HEK293 (cell line): ENCODE measurements around the gene OR5AK2.

Source experiments
- CTCF ChIP-seq: fragments of 450-650 bp; formaldehyde crosslinking; IDR thresholded peaks from 2 replicates; pipeline ENCODE4 v1.5.1; 2016; ENCODE audit warnings: missing biosample characterization, missing genetic modification characterization
- PRDM4 ChIP-seq: fragments of 450-650 bp; formaldehyde crosslinking; IDR thresholded peaks from 2 replicates; pipeline ENCODE4 v1.5.1; 2017; ENCODE audit warnings: missing biosample characterization, missing genetic modification characterization
- ZBTB11 ChIP-seq: fragments of 450-650 bp; formaldehyde crosslinking; conservative IDR thresholded peaks from 2 replicates; pipeline ENCODE4 v1.5.1; 2016; ENCODE audit warnings: low read depth, missing biosample characterization, missing genetic modification characterization
- ZNF16 ChIP-seq: fragments of 450-650 bp; formaldehyde crosslinking; IDR thresholded peaks from 2 replicates; pipeline ENCODE4 v1.5.1; 2016; ENCODE audit warnings: low read depth, missing biosample characterization, missing genetic modification characterization
- ZNF211 ChIP-seq: fragments of 450-650 bp; formaldehyde crosslinking; IDR thresholded peaks from 2 replicates; pipeline ENCODE4 v1.5.1; 2016; ENCODE audit warnings: low read depth, missing biosample characterization, missing genetic modification characterization
- ZNF302 ChIP-seq: fragments of 450-650 bp; formaldehyde crosslinking; IDR thresholded peaks from 2 replicates; pipeline ENCODE4 v1.5.1; 2016; ENCODE audit warnings: missing biosample characterization, missing genetic modification characterization, low read depth
- ZNF449 ChIP-seq: fragments of 450-650 bp; formaldehyde crosslinking; IDR thresholded peaks from 2 replicates; pipeline ENCODE4 v1.5.1; 2017; ENCODE audit warnings: missing biosample characterization, mild to moderate bottlenecking, missing genetic modification characterization, moderate library complexity
- ZNF580 ChIP-seq: fragments of 450-650 bp; formaldehyde crosslinking; IDR thresholded peaks from 2 replicates; pipeline ENCODE4 v1.5.1; 2016; ENCODE audit warnings: missing biosample characterization, missing genetic modification characterization
- ZNF692 ChIP-seq: fragments of 450-650 bp; formaldehyde crosslinking; IDR thresholded peaks from 2 replicates; pipeline ENCODE4 v1.5.1; 2016; ENCODE audit warnings: missing biosample characterization, missing genetic modification characterization

- TF ChIP-seq ZNF211 (tag by site-specific recombination) = no peak
- no peak for TF ChIP-seq CTCF (tag by site-specific recombination)
- no peak for TF ChIP-seq ZNF580 (tag by site-specific recombination)
- TF ChIP-seq ZNF302 (tag by site-specific recombination) = no peak
- no peak for TF ChIP-seq ZNF449 (tag by site-specific recombination)
- TF ChIP-seq ZNF16 (tag by site-specific recombination) = no peak
- no peak for TF ChIP-seq PRDM4
- TF ChIP-seq ZNF692 (tag by site-specific recombination) = no peak
- TF ChIP-seq ZBTB11 (tag by site-specific recombination) = no peak
Observed at GRCh38 chr11:57008373-57008772, 19.7 kb downstream of the OR5AK2 start.
